HEK293 (cell line): ENCODE measurements around the gene SRC.

Experiments used
- ZNF16 ChIP-seq: fragments of 450-650 bp; formaldehyde crosslinking; IDR thresholded peaks from 2 replicates; pipeline ENCODE4 v1.5.1; 2016; ENCODE audit warnings: low read depth, missing biosample characterization, missing genetic modification characterization
- ZNF184 ChIP-seq: fragments of 450-650 bp; IDR thresholded peaks from 2 replicates; pipeline ENCODE4 v1.5.1; 2018; ENCODE audit warnings: missing biosample characterization, mild to moderate bottlenecking, missing genetic modification characterization
- ZNF24 ChIP-seq: fragments of 450-650 bp; formaldehyde crosslinking; IDR thresholded peaks from 2 replicates; pipeline ENCODE4 v1.5.1; 2016; ENCODE audit warnings: missing biosample characterization, missing genetic modification characterization
- ZNF266 ChIP-seq: fragments of 450-650 bp; formaldehyde crosslinking; IDR thresholded peaks from 2 replicates; pipeline ENCODE4 v1.5.1; 2016; ENCODE audit warnings: missing biosample characterization, missing genetic modification characterization, low read depth
- ZNF350 ChIP-seq: fragments of 450-650 bp; formaldehyde crosslinking; IDR thresholded peaks from 2 replicates; pipeline ENCODE4 v1.5.0; 2017; ENCODE audit warnings: missing biosample characterization, mild to moderate bottlenecking, missing genetic modification characterization
- ZNF473 ChIP-seq: fragments of 450-650 bp; formaldehyde crosslinking; IDR thresholded peaks from 2 replicates; pipeline ENCODE4 v1.5.1; 2017; ENCODE audit warnings: missing biosample characterization, missing genetic modification characterization
- TF ChIP-seq, protein P1 (sequence below): fragments of 450-650 bp; formaldehyde crosslinking; IDR thresholded peaks from 2 replicates; pipeline ENCODE4 v1.5.1; 2016; ENCODE audit warnings: missing biosample characterization, missing genetic modification characterization
- TF ChIP-seq, protein P2 (sequence below): fragments of 450-650 bp; formaldehyde crosslinking; IDR thresholded peaks from 2 replicates; pipeline ENCODE4 v1.5.1; 2016; ENCODE audit warnings: missing biosample characterization, missing genetic modification characterization

DNA sequence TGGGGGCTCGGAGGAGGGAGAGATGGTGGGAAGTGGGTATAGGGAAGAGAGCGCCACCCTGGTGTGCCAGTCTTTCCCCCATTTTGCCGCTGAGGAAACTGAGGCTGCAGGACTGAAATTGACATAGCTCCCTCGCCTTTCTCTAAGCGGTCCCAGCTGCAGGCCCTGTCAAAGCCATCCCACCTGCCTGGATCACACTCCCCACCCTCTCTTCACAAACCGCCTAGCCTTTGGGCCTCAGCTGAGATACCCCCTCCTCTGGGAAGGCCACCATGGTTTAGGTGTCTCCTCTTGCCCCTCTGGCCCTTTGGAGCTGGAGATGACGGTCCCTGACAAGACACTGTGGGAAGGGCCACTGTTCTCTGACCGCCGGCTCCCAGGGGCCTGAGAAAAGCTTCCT, 16.9 kb downstream of the SRC start:
- no peak for TF ChIP-seq ZNF473 (tag by site-specific recombination)
- TF ChIP-seq ZNF24 (tag by site-specific recombination) = no peak
- TF ChIP-seq, protein P1, sequence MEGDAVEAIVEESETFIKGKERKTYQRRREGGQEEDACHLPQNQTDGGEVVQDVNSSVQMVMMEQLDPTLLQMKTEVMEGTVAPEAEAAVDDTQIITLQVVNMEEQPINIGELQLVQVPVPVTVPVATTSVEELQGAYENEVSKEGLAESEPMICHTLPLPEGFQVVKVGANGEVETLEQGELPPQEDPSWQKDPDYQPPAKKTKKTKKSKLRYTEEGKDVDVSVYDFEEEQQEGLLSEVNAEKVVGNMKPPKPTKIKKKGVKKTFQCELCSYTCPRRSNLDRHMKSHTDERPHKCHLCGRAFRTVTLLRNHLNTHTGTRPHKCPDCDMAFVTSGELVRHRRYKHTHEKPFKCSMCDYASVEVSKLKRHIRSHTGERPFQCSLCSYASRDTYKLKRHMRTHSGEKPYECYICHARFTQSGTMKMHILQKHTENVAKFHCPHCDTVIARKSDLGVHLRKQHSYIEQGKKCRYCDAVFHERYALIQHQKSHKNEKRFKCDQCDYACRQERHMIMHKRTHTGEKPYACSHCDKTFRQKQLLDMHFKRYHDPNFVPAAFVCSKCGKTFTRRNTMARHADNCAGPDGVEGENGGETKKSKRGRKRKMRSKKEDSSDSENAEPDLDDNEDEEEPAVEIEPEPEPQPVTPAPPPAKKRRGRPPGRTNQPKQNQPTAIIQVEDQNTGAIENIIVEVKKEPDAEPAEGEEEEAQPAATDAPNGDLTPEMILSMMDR = no peak
- TF ChIP-seq ZNF266 (tag by site-specific recombination) = no peak
- no peak for TF ChIP-seq ZNF16
- TF ChIP-seq, protein P2, sequence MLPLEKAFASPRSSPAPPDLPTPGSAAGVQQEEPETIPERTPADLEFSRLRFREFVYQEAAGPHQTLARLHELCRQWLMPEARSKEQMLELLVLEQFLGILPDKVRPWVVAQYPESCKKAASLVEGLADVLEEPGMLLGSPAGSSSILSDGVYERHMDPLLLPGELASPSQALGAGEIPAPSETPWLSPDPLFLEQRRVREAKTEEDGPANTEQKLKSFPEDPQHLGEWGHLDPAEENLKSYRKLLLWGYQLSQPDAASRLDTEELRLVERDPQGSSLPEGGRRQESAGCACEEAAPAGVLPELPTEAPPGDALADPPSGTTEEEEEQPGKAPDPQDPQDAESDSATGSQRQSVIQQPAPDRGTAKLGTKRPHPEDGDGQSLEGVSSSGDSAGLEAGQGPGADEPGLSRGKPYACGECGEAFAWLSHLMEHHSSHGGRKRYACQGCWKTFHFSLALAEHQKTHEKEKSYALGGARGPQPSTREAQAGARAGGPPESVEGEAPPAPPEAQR (tag by site-specific recombination) = no peak
- no peak for TF ChIP-seq ZNF350
- TF ChIP-seq ZNF184 = no peak
